ENCODE results near the gene FBXL13.

DNA sequence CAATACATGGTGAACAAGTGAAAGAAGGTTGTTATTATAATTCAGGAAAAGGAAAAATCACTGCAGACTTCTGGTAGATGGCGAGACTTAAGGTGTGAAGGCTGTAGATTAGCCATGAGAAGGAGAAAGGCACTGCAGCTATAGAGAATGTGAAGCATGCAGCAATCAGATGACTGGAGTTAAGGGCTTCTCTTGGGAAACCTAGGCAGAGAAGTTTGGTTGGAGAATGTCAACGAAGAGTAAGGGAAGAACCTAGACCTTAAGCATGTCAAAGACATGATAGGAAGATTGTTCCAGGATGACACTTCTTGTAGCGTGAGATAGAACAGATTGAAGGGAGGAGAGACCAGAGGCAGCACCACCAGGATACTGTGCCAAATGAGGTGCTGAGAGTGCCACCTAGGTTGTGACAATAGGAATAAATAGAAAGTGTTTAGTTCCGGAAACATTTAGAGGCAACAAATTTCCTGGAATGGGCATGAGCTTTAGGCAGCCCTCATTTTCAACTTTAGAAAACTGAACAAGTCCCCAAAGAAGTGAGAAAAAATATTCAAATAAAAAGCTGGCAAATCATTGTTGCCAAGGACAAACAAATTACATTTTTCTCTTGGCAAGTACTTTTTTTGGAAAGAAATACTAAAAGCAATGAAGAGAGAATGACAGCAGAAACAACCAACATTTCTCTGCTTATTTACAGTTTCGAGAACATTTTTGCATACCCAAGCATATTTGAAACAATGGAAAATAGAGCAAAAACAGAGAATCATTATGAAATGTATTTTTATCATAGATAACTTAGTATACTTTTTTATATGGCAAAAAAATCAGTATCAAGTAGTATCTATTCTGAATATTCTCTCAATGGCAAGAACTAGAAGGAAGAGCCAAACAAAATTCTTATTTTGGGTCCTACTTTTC, 156.9 kb downstream of the FBXL13 start:
- TF ChIP-seq, protein P1, sequence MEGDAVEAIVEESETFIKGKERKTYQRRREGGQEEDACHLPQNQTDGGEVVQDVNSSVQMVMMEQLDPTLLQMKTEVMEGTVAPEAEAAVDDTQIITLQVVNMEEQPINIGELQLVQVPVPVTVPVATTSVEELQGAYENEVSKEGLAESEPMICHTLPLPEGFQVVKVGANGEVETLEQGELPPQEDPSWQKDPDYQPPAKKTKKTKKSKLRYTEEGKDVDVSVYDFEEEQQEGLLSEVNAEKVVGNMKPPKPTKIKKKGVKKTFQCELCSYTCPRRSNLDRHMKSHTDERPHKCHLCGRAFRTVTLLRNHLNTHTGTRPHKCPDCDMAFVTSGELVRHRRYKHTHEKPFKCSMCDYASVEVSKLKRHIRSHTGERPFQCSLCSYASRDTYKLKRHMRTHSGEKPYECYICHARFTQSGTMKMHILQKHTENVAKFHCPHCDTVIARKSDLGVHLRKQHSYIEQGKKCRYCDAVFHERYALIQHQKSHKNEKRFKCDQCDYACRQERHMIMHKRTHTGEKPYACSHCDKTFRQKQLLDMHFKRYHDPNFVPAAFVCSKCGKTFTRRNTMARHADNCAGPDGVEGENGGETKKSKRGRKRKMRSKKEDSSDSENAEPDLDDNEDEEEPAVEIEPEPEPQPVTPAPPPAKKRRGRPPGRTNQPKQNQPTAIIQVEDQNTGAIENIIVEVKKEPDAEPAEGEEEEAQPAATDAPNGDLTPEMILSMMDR (IDR thresholded peaks at IDR 0.05), result no peak
- TF ChIP-seq TCF7L2 (IDR thresholded peaks at IDR 0.05; ENCODE audit: low read depth, low read length) (no peak), POLR2AphosphoS5 (IDR thresholded peaks at IDR 0.05; ENCODE audit: low read depth, low read length) (no peak), SIN3A (IDR thresholded peaks at IDR 0.05; ENCODE audit: borderline replicate concordance, insufficient read depth, low read depth, low read length) (no peak)
- TF ChIP-seq, protein P2, sequence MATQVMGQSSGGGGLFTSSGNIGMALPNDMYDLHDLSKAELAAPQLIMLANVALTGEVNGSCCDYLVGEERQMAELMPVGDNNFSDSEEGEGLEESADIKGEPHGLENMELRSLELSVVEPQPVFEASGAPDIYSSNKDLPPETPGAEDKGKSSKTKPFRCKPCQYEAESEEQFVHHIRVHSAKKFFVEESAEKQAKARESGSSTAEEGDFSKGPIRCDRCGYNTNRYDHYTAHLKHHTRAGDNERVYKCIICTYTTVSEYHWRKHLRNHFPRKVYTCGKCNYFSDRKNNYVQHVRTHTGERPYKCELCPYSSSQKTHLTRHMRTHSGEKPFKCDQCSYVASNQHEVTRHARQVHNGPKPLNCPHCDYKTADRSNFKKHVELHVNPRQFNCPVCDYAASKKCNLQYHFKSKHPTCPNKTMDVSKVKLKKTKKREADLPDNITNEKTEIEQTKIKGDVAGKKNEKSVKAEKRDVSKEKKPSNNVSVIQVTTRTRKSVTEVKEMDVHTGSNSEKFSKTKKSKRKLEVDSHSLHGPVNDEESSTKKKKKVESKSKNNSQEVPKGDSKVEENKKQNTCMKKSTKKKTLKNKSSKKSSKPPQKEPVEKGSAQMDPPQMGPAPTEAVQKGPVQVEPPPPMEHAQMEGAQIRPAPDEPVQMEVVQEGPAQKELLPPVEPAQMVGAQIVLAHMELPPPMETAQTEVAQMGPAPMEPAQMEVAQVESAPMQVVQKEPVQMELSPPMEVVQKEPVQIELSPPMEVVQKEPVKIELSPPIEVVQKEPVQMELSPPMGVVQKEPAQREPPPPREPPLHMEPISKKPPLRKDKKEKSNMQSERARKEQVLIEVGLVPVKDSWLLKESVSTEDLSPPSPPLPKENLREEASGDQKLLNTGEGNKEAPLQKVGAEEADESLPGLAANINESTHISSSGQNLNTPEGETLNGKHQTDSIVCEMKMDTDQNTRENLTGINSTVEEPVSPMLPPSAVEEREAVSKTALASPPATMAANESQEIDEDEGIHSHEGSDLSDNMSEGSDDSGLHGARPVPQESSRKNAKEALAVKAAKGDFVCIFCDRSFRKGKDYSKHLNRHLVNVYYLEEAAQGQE (IDR thresholded peaks at IDR 0.05; ENCODE audit: insufficient read depth in 1 of 2, low read depth in 2 of 2, low read length in 1 of 2), result no peak
